ENCODE data around the gene SLC37A2. TPM values are rescaled to one million over a fixed set of nuclear protein-coding genes. Genes with fewer than 3 reads are reported as not detected.

SLC37A2 gene
- total RNA-seq, 1 donor from 2014 or later = 0.90 TPM

Other genes starting within 250 kb of the SLC37A2 start
- gene ROBO3, start 197.9 kb upstream of the SLC37A2 start, total RNA-seq = 13.0 and 21.1 TPM in 2 replicates
- gene ROBO4, start 165.4 kb upstream of the SLC37A2 start, total RNA-seq = 278 and 426 TPM in 2 replicates
- gene HEPN1, start 144.1 kb upstream of the SLC37A2 start, total RNA-seq = under 0.01 TPM in 1 of 2 replicates, not detected in the other
- under 0.01 TPM in 2 replicates for gene HEPACAM, start 127.3 kb upstream of the SLC37A2 start, total RNA-seq
- gene CCDC15, start 109.1 kb upstream of the SLC37A2 start, total RNA-seq = 2.3 and 2.6 TPM in 2 replicates
- gene TMEM218, start 48.3 kb downstream of the SLC37A2 start, total RNA-seq = 15.3 and 17.1 TPM in 2 replicates
- not detected in 2 replicates for gene PKNOX2, start 101.4 kb downstream of the SLC37A2 start, total RNA-seq

Measured in dermis microvascular lymphatic vessel endothelial cell (primary cell).